GM12892 (cell line): ENCODE measurements around the gene TMEM106C.

Experiments
- POLR2A ChIP-seq: IDR thresholded peaks from 2 replicates; pipeline ENCODE4 v1.6.1; 2011; ENCODE audit warnings: low read depth, low read length, control low read depth
- POLR2AphosphoS5 ChIP-seq: IDR thresholded peaks from 2 replicates; pipeline ENCODE4 v1.6.1; 2011; ENCODE audit warnings: low read depth, low read length, control low read depth
- TAF1 ChIP-seq: IDR thresholded peaks from 2 replicates; pipeline ENCODE4 v1.6.1; 2011; ENCODE audit warnings: low read depth, mild to moderate bottlenecking, control low read depth, low read length, borderline replicate concordance

DNA sequence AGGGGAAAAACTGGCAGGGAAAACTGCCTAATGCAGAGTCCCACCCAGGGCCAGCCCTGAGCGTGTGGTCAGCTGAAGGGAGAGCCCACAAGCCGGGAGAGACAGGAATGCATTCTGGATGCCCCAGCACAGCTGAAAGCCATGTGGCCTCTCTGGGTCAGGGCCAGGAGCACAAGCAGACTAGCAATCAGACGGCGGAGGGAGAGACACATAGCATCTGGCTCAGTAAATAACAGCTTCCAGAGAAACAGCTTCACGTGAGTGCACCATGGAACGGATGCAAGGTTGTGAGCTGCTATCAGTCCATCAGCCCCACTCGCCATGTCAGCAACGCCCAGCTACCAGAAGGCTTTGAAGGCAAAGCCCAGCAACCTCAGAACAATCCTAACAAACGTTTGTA, 28.2 kb upstream of the TMEM106C start:
- no peak for TF ChIP-seq POLR2A
- no peak for TF ChIP-seq POLR2AphosphoS5
- TF ChIP-seq TAF1 = no peak
